HG03064 (cell line): Measurements from ENCODE around the gene LAMA4.

Source experiments
- ATAC-seq: cut with Tn5 transposase; IDR thresholded peaks from one replicate; pipeline ENCODE4 v1.9.1; 2021; ENCODE audit warnings: low read depth; ENCODE audit not compliant: unreplicated experiment

LAMA4 gene

GRCh38 chr6:112153926-112154607 is 100.3 kb downstream of the LAMA4 start:
- no peak for ATAC-seq

- no peak for ATAC-seq
Measured at GRCh38 chr6:112150363-112150762, 104.0 kb downstream of the LAMA4 start.

DNA sequence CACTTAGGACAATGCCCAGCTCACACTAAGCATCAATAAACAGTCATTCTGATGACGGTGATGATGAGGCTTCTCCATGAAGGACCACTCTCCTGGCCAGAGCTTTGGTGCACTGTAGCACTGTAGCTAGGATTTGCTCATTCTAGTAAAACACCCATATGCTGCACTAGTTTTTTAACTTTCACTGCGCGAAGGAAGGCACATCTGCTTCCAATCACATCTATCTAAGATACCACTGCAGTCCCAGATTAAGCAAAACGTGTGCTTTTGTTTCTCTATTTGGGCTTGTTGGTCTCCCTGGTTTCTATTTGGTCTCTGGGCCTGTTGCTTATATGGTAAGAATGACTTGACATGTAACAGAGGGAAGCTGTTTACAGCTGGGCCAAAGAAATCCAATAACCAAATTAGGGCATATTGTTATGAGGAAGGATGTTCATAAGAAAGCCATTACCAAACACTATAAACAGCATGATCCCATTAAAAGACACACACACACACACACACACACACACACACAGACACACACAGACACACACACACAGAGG is 104.6 kb downstream of the LAMA4 start:
- no peak for ATAC-seq

- no peak for ATAC-seq
Measured at GRCh38 chr6:112149236-112149635, 105.1 kb downstream of the LAMA4 start.

DNA sequence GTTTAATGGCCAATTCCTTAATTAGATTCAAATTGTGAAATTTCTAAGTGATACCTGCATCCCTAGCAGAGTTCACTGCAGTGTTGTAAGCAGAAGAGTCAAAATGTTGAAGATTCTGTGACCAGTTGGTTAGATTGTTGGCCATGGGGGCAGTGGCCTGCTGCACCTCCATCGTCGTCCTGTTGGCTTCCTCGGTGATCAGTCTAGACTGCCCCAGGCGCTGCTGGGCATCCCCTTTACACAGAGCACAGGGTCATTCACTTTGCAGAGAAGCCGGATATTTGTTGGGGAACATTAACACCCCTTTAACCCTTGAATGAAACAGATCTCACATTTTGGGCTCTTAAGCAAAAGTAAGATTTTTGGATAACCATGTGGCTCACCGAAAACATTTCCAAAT is 106.3 kb downstream of the LAMA4 start:
- ATAC-seq, result no peak

- no peak for ATAC-seq
Measured at GRCh38 chr6:112145080-112145573, 109.2 kb downstream of the LAMA4 start.

DNA sequence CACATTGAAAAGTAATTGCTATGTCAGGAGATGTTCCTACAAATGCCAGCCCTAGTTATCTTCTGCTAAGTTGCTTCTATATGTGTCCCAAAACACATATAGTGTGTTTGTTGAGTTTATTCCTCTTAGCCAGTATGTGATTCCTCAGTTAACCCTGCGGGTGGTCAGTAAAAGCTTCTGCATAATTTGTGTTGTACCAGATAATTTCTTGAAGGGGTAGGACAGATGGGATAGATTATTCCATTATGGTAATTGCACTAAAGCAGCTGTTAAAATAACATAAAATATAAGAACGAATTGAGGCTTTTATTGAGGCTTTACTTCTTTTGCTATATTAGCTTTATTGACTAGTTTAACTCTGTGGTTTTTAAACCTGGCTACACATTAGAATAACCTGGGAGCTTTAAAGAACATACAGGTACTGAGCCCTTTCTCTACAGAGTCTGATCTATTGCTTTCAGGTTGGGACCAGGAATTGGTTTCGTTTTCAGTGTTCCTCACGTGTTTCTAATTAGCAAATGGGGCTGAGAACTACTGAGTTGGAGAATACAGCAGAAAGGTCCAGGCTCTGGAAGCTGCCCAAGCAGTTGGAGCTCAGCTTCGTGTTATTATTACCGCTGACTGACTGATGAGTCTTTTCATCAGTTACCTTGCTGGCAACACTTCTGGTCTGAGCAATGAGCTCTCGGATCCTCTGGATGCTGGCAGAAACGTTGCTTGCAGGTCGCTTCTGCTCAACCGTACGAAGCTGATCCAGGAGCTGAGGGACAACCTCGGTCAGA is 110.0 kb downstream of the LAMA4 start:
- ATAC-seq, result no peak

DNA sequence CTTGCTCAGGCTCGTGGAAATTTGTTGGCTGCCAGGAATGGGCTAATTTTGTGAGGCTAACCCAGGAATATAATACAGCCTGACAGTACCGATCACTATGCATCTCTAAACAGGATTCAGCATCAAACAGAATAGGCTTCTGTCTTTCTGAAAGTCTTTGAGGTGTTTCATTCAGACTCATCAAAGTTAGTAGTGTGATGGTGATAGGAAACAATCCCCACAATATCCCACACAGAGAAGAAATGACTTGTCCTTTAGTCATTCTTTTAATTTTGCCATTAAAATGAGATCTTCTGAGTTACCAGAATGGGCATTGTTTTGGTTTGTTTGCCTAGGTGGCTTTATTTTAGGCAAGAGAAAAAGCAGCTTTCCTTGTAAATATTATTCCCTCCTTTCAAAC is 112.7 kb downstream of the LAMA4 start:
- no peak for ATAC-seq

DNA sequence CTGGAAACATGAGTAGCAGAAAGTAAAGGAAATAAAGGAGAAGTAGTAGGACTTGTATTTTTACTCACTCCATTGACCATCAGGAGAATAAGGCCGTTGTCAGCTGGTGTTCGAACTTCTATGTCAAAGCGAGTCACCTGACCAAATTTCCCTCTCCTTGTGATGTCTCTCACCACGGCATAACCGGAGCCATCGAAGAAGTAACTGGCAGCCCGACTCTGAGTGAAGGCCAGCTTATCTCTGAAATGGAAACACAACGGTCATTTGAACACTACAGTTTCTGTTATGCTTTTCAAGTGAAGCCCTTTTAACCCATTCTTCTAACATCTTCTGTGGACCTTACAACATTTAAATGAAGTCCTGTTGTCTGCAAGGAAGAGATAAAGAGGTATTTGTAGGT is 115.3 kb downstream of the LAMA4 start:
- ATAC-seq, result no peak

DNA sequence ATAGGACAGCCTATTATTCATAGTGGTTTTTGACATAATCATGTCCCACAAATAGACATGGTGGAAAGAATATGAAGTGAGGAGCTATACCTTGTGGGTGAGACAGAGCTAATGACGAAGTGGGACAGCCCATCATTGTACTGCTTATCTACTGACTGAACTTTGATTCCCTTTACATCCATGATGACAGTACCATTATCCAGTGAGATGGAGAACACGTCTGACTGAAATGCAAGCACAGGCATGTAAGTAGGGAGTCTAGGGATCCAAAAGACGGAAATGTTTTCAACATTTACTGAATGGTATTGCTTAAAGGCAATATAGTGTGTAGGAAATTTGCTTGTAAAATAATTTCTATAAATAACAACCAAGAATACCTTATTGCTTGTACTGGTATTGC is 123.5 kb downstream of the LAMA4 start:
- no peak for ATAC-seq

- ATAC-seq, result no peak
Measured at GRCh38 chr6:112128208-112128607, 126.2 kb downstream of the LAMA4 start.

GRCh38 chr6:112123982-112124381 is 130.4 kb downstream of the LAMA4 start:
- no peak for ATAC-seq

DNA sequence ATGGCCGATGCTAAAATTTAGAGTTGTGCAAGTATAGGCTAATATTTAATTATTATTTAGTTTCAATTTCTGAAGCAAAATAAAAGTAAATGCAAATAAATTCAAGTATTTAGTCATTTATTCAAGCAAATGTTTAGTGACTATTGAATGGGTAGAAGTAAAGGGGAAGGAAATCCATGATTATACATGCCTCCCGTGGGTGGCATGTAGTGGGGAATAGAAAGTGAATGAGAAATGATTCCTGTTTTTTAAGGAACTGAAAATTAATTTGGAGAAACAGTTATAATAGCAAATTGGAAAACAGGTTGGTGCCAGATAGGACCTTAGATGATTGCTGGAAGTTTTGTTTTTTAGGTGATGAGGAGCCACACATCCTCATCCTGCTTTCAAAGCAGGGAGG is 131.6 kb downstream of the LAMA4 start:
- ATAC-seq, result no peak

DNA sequence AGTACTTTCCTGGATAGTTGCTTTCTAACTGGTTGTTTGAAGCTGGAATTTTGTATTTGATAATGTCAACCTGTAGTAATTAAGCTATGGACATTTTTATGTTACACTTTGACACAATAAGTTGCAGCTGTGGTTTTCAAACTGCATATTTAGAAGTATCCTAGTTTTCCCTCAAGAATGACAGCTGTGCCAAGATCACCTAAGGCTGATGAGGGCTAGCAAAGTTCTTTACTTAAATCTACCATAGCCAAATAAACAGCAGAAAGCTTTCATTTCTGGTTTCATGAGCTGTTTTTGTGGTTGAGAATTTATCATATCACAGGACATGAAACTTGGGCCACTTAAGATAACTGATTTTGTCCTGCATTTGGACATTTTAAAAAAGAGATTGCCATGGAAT is 136.3 kb downstream of the LAMA4 start:
- ATAC-seq, result no peak

GRCh38 chr6:112117554-112117953 is 136.8 kb downstream of the LAMA4 start:
- no peak for ATAC-seq

- ATAC-seq, result no peak
Measured at GRCh38 chr6:112116221-112116620, 138.1 kb downstream of the LAMA4 start.

- no peak for ATAC-seq
Measured at GRCh38 chr6:112114577-112115223, 139.7 kb downstream of the LAMA4 start.

GRCh38 chr6:112113918-112114317 is 140.4 kb downstream of the LAMA4 start:
- ATAC-seq, result no peak

DNA sequence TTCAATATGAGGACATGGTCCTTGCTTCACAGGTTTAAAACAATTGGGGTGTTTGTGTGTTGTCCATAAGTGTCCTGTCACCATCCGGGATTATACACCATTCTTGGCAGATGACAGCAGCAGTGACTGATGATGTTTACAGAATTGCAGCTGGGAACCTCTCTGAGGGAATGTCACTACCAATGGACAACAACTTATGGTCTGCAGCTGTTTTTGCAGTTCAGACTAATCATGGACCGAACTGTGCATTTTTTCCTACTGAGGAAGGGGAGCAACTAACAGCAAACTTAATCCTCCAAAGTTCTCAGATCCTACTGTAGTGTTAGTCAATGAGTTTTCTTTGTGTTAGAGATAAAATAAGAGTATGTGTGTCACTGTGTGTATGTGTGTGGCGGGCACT is 140.9 kb downstream of the LAMA4 start:
- ATAC-seq, result no peak

GRCh38 chr6:112109262-112109661 is 145.1 kb downstream of the LAMA4 start:
- no peak for ATAC-seq

DNA sequence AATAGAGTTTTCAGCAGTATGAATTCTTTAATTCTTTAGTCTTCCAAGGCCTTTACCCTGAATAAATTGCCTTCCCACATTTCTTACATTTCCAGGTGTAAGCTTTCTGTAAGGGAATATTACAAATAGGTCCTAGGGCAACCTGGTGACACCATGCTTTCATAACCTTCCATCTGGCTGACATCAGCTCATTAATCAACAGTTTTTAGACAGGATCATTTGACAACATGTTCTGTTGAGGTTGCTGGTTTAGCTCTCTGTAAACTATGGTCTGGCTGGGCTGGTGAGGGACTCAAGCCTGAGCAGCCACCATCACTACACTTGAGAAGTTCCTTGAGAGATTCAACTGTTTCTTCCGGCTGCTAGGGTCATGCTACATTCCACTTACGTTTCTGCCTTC is 147.8 kb downstream of the LAMA4 start:
- no peak for ATAC-seq
